ENCODE measurements around the gene CCDC34.

- TF ChIP-seq, protein P1, sequence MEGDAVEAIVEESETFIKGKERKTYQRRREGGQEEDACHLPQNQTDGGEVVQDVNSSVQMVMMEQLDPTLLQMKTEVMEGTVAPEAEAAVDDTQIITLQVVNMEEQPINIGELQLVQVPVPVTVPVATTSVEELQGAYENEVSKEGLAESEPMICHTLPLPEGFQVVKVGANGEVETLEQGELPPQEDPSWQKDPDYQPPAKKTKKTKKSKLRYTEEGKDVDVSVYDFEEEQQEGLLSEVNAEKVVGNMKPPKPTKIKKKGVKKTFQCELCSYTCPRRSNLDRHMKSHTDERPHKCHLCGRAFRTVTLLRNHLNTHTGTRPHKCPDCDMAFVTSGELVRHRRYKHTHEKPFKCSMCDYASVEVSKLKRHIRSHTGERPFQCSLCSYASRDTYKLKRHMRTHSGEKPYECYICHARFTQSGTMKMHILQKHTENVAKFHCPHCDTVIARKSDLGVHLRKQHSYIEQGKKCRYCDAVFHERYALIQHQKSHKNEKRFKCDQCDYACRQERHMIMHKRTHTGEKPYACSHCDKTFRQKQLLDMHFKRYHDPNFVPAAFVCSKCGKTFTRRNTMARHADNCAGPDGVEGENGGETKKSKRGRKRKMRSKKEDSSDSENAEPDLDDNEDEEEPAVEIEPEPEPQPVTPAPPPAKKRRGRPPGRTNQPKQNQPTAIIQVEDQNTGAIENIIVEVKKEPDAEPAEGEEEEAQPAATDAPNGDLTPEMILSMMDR (conservative IDR thresholded peaks at IDR 0.05; ENCODE audit: low read length) = no peak
- TF ChIP-seq EZH2phosphoT487 (IDR thresholded peaks at IDR 0.05; ENCODE audit: borderline replicate concordance) = no peak
Measured at GRCh38 chr11:27408246-27408800, 45.3 kb upstream of the CCDC34 start.
